ENCODE results near the gene NOXO1. TPM values are rescaled to one million over a fixed set of nuclear protein-coding genes. Genes with fewer than 3 reads are reported as not detected.

The NOXO1 gene
- total and polyA plus RNA-seq, 2 donors (not counting 3 experiments of a cell fraction or from before 2014, with no cell fraction given): 0.37 to 0.60 TPM

DNA sequence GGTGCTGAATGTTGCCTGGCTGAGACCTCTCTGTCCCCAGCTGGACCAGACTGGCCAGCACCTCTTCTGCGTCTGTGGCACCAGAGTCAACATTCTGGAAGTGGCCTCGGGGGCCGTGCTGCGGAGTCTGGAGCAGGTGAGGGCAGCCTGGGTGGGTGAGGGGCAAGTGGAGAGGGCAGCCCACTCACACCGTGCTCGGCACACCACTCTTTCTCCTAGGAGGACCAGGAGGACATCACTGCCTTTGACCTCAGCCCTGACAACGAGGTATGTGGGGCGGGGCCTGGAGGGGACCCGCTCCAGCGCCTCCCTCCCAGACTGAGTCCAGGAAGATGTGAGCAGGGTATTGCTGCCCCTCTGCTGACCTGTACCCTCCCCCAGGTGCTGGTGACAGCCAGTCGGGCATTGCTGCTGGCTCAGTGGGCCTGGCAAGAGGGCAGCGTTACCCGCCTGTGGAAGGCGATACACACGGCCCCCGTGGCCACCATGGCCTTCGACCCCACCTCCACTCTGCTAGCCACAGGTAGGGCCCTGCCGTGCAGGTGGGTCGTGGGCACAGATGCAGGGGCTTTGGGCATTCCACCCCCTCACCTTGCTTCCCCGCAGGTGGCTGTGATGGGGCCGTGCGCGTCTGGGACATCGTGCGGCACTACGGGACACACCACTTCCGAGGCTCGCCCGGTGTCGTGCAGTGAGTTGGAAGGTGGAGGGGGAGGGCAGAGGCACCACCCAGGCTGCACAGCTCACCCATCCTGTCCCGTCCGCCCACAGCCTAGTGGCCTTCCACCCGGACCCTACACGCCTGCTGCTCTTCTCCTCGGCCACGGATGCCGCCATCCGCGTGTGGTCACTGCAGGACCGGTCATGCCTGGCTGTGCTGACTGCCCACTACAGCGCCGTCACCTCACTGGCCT, 6.9 kb downstream of the NOXO1 start:
- H2AFZ ChIP-seq (ENCODE audit: low read depth, low read length): no peak overlapping the region
- H3K9ac ChIP-seq (replicated peaks; ENCODE audit: extremely low read depth, insufficient read depth, low read length): no peak overlapping the region
- H3K9me3 ChIP-seq (replicated peaks; ENCODE audit: control insufficient read depth, insufficient read depth, low read length): no peaks in the 10 kb centered on the region
- peaks cover 9 to 37% of the 10 kb centered on the region in 2 experiments for H3K36me3 ChIP-seq (ENCODE audit: control insufficient read depth in 2 of 2, extremely low read depth in 1 of 2, insufficient read depth in 2 of 2, low read length in 2 of 2)
- ChIA-PET POLR2A (interaction anchor here (0.7 kb wide), 1 partner anchor 10 kb away, joined by 3 read pairs; the partner anchor contains the start of gene RPS2), CTCF (no interaction called here)
- FAIRE-seq: no peak
- BruUV-seq (replicated peaks): no TSS peak
- DNase-seq (ENCODE audit: low read depth, low spot score): no peak
- no peak overlapping the region for H3K4me2 ChIP-seq (ENCODE audit: insufficient read depth, low read length)
- H3K27me3 ChIP-seq (ENCODE audit: control insufficient read depth in 2 of 2, insufficient read depth in 2 of 2, low read length in 2 of 2): peaks cover 1 to 4% of the 10 kb centered on the region in 2 experiments
- dilution Hi-C loops (cut with MboI; ENCODE audit: extremely low pct_ligation_motif_present, low sequenced_read_pairs): no loop called here
- H4K20me1 ChIP-seq (replicated peaks; ENCODE audit: control insufficient read depth, extremely low read depth, insufficient read depth, low read length): no peaks in the 10 kb centered on the region
- no peaks in the 10 kb centered on the region for H3K9me1 ChIP-seq (replicated peaks; ENCODE audit: control insufficient read depth, extremely low read depth, insufficient read depth, low read length)
- no peak overlapping the region for H3K27ac ChIP-seq (ENCODE audit: insufficient read depth, low read depth, low read length)
- peaks cover 4% of the 10 kb centered on the region for H3K4me1 ChIP-seq (ENCODE audit: control insufficient read depth, extremely low read depth, insufficient read depth, low read length)
- no peak overlapping the region for H3K4me3 ChIP-seq (replicated peaks in 1 of 3; ENCODE audit: insufficient read depth in 1 of 3, low read depth in 1 of 3, low read length in 3 of 3)
- H3K79me2 ChIP-seq (ENCODE audit: control insufficient read depth, insufficient read depth, low read length): peaks cover 15% of the 10 kb centered on the region
- intact Hi-C loops (cut with micrococcal nuclease): no loop called here
- no peak for TF ChIP-seq POLR2AphosphoS5 (IDR thresholded peaks at IDR 0.05; ENCODE audit: insufficient read depth, low read depth, low read length)
- no peak for TF ChIP-seq GATA2 (IDR thresholded peaks at IDR 0.05; ENCODE audit: insufficient read depth, insufficient read length, low read depth, low read length)
- TF ChIP-seq JUN (IDR thresholded peaks at IDR 0.05; ENCODE audit: borderline replicate concordance, insufficient read depth, insufficient read length, low read depth): no peak
- no peak for TF ChIP-seq POLR2A (IDR thresholded peaks at IDR 0.05; ENCODE audit: low read depth, low read length)
- TF ChIP-seq MYC (IDR thresholded peaks at IDR 0.05; ENCODE audit: low read depth, low read length): no peak
- TF ChIP-seq CTCF (IDR thresholded peaks at IDR 0.05; ENCODE audit: extremely low read depth in 1 of 2, insufficient read depth in 1 of 2, low read depth in 1 of 2, low read length in 2 of 2): no peak
- no peak for TF ChIP-seq EZH2 (IDR thresholded peaks at IDR 0.05; ENCODE audit: borderline replicate concordance, low read depth, low read length, severe bottlenecking)
- TF ChIP-seq MAX (IDR thresholded peaks at IDR 0.05; ENCODE audit: insufficient read depth, insufficient read length): no peak
- no peak for TF ChIP-seq FOS (IDR thresholded peaks at IDR 0.05; ENCODE audit: borderline replicate concordance, insufficient read depth, low read length)

Measured in endothelial cell of umbilical vein (primary cell).